SU-DHL-6 (cell line): ENCODE data around the gene ARFGEF2.

Source experiments
- H2AFZ ChIP-seq: fragments of 200-600 bp; sonication (generic); 2 replicates; pipeline ENCODE4 v1.6.1; 2014; ENCODE audit warnings: low read depth, mild to moderate bottlenecking, moderate library complexity, mixed read lengths, antibody characterized with exemption, low read length; ENCODE audit not compliant: severe bottlenecking
- H3F3A ChIP-seq: fragments of 200-600 bp; shearing (Covaris generic); 2 replicates; pipeline ENCODE4 v1.6.0; 2016; ENCODE audit warnings: antibody characterized with exemption, mild to moderate bottlenecking; ENCODE audit not compliant: insufficient read depth
- H3K27ac ChIP-seq: fragments of 200-600 bp; sonication (generic); 2 replicates; pipeline ENCODE4 v1.5.1; 2016; ENCODE audit warnings: low read depth, mild to moderate bottlenecking, low read length, moderate library complexity, mixed read lengths
- H3K27me3 ChIP-seq: fragments of 200-600 bp; sonication (generic), shearing (Covaris generic); 2 replicates; pipeline ENCODE4 v1.6.0; 2014; ENCODE audit warnings: mild to moderate bottlenecking, low read length
- H3K36me3 ChIP-seq: fragments of 200-600 bp; sonication (generic); 2 replicates; pipeline ENCODE4 v1.6.1; 2014; ENCODE audit warnings: mild to moderate bottlenecking, low read length, mixed read lengths
- H3K4me2 ChIP-seq: fragments of 300-600, 200-600 bp; shearing (Covaris generic), sonication (generic); 2 replicates; pipeline ENCODE4 v1.6.0; 2014; ENCODE audit warnings: low read length, low read depth, mild to moderate bottlenecking; ENCODE audit not compliant: poor library complexity, severe bottlenecking
- H3K4me3 ChIP-seq: fragments of 200-600 bp; sonication (generic); 2 replicates; pipeline ENCODE4 v1.5.1; 2014; ENCODE audit warnings: antibody characterized with exemption, low read length, mild to moderate bottlenecking, mixed read lengths; ENCODE audit not compliant: insufficient read depth, poor library complexity, severe bottlenecking
- H3K79me2 ChIP-seq: fragments of 200-600 bp; sonication (generic); 2 replicates; pipeline ENCODE4 v1.6.1; 2014; ENCODE audit warnings: mild to moderate bottlenecking, low read length, moderate library complexity; ENCODE audit not compliant: insufficient read depth
- H3K9ac ChIP-seq: fragments of 200-600 bp; sonication (generic); 2 replicates; pipeline ENCODE4 v1.7.0; 2014; ENCODE audit warnings: mild to moderate bottlenecking, low read length
- H3K9me2 ChIP-seq: fragments of 200-600 bp; sonication (generic); replicated peaks from 2 replicates; pipeline ENCODE4 v1.6.1; 2014; ENCODE audit warnings: low read length; ENCODE audit not compliant: insufficient read depth
- H3K9me3 ChIP-seq: fragments of 200-600 bp; sonication (generic); 2 replicates; pipeline ENCODE4 v1.6.1; 2014; ENCODE audit warnings: low read length, mixed read lengths; ENCODE audit not compliant: insufficient read depth
- H4K20me1 ChIP-seq: fragments of 200-600 bp; sonication (generic); 2 replicates; pipeline ENCODE4 v1.6.1; 2014; ENCODE audit warnings: low read depth, mild to moderate bottlenecking, antibody characterized with exemption, low read length, moderate library complexity, mixed read lengths
- EZH2phosphoT487 ChIP-seq: fragments of 200-600 bp; sonication (generic), shearing (Covaris generic); conservative IDR thresholded peaks from 2 replicates; pipeline ENCODE4 v1.6.1; 2018; ENCODE audit warnings: mild to moderate bottlenecking, antibody characterized with exemption, low read length, moderate library complexity, mixed read lengths
- TF ChIP-seq, protein P1 (sequence below): fragments of 200-600 bp; sonication (generic); IDR thresholded peaks from one replicate; pipeline ENCODE4 v1.5.1; 2017; ENCODE audit warnings: antibody characterized with exemption, mild to moderate bottlenecking, low read length, moderate library complexity; ENCODE audit not compliant: insufficient read depth, poor library complexity, severe bottlenecking

The ARFGEF2 gene

DNA sequence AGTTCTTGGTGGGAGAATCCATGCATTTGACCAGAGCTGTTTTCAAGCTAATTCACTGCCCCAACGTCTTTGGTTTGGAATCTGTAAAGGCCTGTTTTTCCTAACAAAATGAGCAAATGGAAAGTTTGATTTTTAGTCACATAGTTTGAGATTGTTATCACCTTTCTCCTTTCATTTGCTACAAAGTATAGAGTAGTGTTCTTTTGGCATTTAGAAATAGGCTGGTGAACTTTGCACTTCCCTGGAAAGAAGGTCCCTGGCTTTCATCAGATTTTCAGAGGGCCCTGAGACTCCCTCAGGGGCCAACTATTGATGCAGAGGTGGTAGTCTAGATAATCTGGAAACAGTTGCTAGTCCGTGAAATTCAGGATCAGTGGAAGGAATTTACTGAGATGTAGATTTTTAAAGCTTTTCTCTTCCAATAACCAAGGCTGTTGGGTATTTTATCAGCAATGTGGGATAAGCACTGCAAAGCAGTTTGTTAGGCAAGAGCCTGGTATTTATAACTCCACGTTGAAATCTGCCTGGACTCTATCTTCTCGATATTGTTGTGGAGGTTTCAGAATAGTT, 1.7 kb downstream of the ARFGEF2 start:
- Histone ChIP-seq H2AFZ (no peak overlapping the region), H3K4me2 (peak overlapping the region; percentile 72), H3K36me3 (no peaks in the 10 kb centered on the region), H3K27ac (peak overlapping the region; percentile 69), H3K79me2 (peaks cover 63% of the 10 kb centered on the region), H4K20me1 (no peaks in the 10 kb centered on the region), H3K9ac (peak overlapping the region; percentile 95), H3K27me3 (no peaks in the 10 kb centered on the region), H3F3A (peaks cover 18% of the 10 kb centered on the region), H3K9me2 (no peaks in the 10 kb centered on the region), H3K9me3 (no peaks in the 10 kb centered on the region), H3K4me3 (peak overlapping the region; percentile 94)
- TF ChIP-seq EZH2phosphoT487, result no peak
- TF ChIP-seq, protein P1, sequence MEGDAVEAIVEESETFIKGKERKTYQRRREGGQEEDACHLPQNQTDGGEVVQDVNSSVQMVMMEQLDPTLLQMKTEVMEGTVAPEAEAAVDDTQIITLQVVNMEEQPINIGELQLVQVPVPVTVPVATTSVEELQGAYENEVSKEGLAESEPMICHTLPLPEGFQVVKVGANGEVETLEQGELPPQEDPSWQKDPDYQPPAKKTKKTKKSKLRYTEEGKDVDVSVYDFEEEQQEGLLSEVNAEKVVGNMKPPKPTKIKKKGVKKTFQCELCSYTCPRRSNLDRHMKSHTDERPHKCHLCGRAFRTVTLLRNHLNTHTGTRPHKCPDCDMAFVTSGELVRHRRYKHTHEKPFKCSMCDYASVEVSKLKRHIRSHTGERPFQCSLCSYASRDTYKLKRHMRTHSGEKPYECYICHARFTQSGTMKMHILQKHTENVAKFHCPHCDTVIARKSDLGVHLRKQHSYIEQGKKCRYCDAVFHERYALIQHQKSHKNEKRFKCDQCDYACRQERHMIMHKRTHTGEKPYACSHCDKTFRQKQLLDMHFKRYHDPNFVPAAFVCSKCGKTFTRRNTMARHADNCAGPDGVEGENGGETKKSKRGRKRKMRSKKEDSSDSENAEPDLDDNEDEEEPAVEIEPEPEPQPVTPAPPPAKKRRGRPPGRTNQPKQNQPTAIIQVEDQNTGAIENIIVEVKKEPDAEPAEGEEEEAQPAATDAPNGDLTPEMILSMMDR, result no peak

DNA sequence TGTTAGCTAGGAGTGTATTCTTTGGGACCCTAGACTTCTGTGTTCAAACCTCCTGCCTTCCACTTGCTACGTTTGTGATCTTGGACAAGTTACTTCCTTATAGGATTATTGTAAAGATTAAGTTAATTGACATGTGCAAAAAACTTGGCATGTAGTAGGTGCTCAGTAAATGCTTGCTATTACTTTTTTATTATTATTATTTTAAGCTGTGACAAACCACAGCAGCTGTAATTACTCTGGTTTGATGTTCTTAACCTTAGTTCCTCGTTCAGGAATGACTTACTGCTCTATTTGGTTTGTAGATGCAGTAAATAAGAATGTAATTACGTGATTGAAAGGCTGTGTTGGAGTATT, 3.2 kb downstream of the ARFGEF2 start:
- H3K79me2 ChIP-seq, result peaks cover 76% of the 10 kb centered on the region
- H3F3A ChIP-seq, result peaks cover 18% of the 10 kb centered on the region
- H3K4me3 ChIP-seq, result no peak overlapping the region
- H3K9ac ChIP-seq, result peak overlapping the region; percentile 95
- no peaks in the 10 kb centered on the region for H3K9me2 ChIP-seq
- H2AFZ ChIP-seq, result no peak overlapping the region
- H3K27ac ChIP-seq, result peak overlapping the region; percentile 69
- H3K4me2 ChIP-seq, result peak overlapping the region; percentile 72
- H3K36me3 ChIP-seq, result no peaks in the 10 kb centered on the region
- H3K9me3 ChIP-seq, result no peaks in the 10 kb centered on the region
- no peaks in the 10 kb centered on the region for H3K27me3 ChIP-seq
- TF ChIP-seq EZH2phosphoT487, result no peak
- TF ChIP-seq, protein P1, result no peak
- H4K20me1 ChIP-seq, result peaks cover 10% of the 10 kb centered on the region; the same call in 1 of the 2 replicates

DNA sequence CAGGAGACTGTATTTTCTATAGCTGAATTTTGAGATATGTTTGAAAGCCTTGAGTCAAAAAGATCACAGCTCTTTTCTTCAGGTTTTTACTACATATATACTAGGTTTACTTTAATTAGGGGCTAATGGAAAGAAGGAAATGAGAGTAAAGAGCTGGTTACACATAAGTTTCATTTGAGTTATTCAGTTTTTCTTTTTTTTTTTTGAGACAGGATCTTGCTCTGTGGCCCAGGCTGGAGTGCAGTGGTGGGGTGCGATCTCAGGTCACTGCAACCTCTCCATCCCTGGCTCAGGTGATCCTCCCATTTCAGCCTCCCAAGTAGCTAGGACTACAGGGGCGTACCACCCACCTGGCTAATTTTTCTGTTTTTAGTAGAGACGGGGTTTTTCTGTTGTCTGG, 4.8 kb downstream of the ARFGEF2 start:
- no peak for TF ChIP-seq EZH2phosphoT487
- TF ChIP-seq, protein P1, result no peak
- Histone ChIP-seq H2AFZ (no peak overlapping the region), H3K9me2 (no peaks in the 10 kb centered on the region), H3K4me2 (peak overlapping the region; percentile 4), H3K9me3 (no peaks in the 10 kb centered on the region), H3F3A (peaks cover 18% of the 10 kb centered on the region), H3K4me3 (no peak overlapping the region), H3K9ac (no peak overlapping the region), H4K20me1 (peaks cover 13% of the 10 kb centered on the region; the same call in 1 of the 2 replicates), H3K36me3 (no peaks in the 10 kb centered on the region), H3K27ac (peak overlapping the region; percentile 11; the same call in 1 of the 2 replicates), H3K79me2 (peaks cover 91% of the 10 kb centered on the region), H3K27me3 (no peaks in the 10 kb centered on the region)
